WI38 (cell line): ENCODE measurements around the gene TTPAL.

Experiments used
- H3K4me3 ChIP-seq: 2 replicates; pipeline ENCODE4 v1.5.1; 2011; ENCODE audit warnings: low read depth, mild to moderate bottlenecking, control low read depth, low read length
- CTCF ChIP-seq: IDR thresholded peaks from 2 replicates; pipeline ENCODE4 v1.5.1; 2012; ENCODE audit warnings: low read depth, mild to moderate bottlenecking, control low read depth, low read length

Gene TTPAL

GRCh38 chr20:44528309-44528708 lies 52.6 kb downstream of the TTPAL start:
- TF ChIP-seq CTCF = no peak
- no peak overlapping the region for H3K4me3 ChIP-seq

- no peak for TF ChIP-seq CTCF
- H3K4me3 ChIP-seq = peak overlapping the region; percentile 72
Observed at GRCh38 chr20:44532259-44532980, 56.7 kb downstream of the TTPAL start.

- H3K4me3 ChIP-seq = peak overlapping the region; percentile 72
Observed at GRCh38 chr20:44532981-44533331, 57.3 kb downstream of the TTPAL start.

GRCh38 chr20:44533928-44534327 lies 58.3 kb downstream of the TTPAL start:
- H3K4me3 ChIP-seq = no peak overlapping the region
- no peak for TF ChIP-seq CTCF

More at GRCh38 chr20:44532981-44533331, 57.3 kb downstream of the TTPAL start:
- TF ChIP-seq CTCF = no peak

- no peak overlapping the region for H3K4me3 ChIP-seq
- TF ChIP-seq CTCF = no peak
Observed at GRCh38 chr20:44536175-44536574, 60.5 kb downstream of the TTPAL start.

GRCh38 chr20:44537993-44538392 lies 62.3 kb downstream of the TTPAL start:
- H3K4me3 ChIP-seq = no peak overlapping the region
- no peak for TF ChIP-seq CTCF

- no peak overlapping the region for H3K4me3 ChIP-seq
- no peak for TF ChIP-seq CTCF
Observed at GRCh38 chr20:44540834-44541233, 65.2 kb downstream of the TTPAL start.
